Activated gamma-delta T cell (primary cell): ENCODE results near the gene TCF7L2.

Experiments used
- DNase-seq: peaks from one replicate; lab custom pipeline; 2025; lab: John Stamatoyannopoulos, UW

Gene TCF7L2

GRCh38 chr10:113148901-113149300 lies 198.9 kb downstream of the TCF7L2 start:
- DNase-seq: no peak

- DNase-seq: no peak
These were observed 199.6 kb downstream of the TCF7L2 start for GRCh38 chr10:113149626-113150025.

- no peak for DNase-seq
These were observed 201.2 kb downstream of the TCF7L2 start for GRCh38 chr10:113151190-113151666.

GRCh38 chr10:113153493-113154102 lies 203.6 kb downstream of the TCF7L2 start:
- no peak for DNase-seq

GRCh38 chr10:113157441-113157840 lies 207.4 kb downstream of the TCF7L2 start:
- no peak for DNase-seq

GRCh38 chr10:113158183-113158582 lies 208.1 kb downstream of the TCF7L2 start:
- no peak for DNase-seq

GRCh38 chr10:113159563-113159962 lies 209.5 kb downstream of the TCF7L2 start:
- no peak for DNase-seq

- DNase-seq: no peak
These were observed 210.6 kb downstream of the TCF7L2 start for GRCh38 chr10:113160641-113161040.

- DNase-seq: no peak
These were observed 211.0 kb downstream of the TCF7L2 start for GRCh38 chr10:113161066-113161465.

- no peak for DNase-seq
These were observed 212.9 kb downstream of the TCF7L2 start for GRCh38 chr10:113162960-113163359.

- no peak for DNase-seq
These were observed 215.6 kb downstream of the TCF7L2 start for GRCh38 chr10:113165673-113166072.

GRCh38 chr10:113167702-113168101 lies 217.7 kb downstream of the TCF7L2 start:
- DNase-seq: no peak

- no peak for DNase-seq
These were observed 218.5 kb downstream of the TCF7L2 start for GRCh38 chr10:113168584-113168983.

- DNase-seq: no peak
These were observed 219.1 kb downstream of the TCF7L2 start for GRCh38 chr10:113169111-113169510.

- DNase-seq: no peak
These were observed 219.9 kb downstream of the TCF7L2 start for GRCh38 chr10:113169853-113170460.

- DNase-seq: no peak
These were observed 221.6 kb downstream of the TCF7L2 start for GRCh38 chr10:113171662-113172061.

GRCh38 chr10:113175176-113175575 lies 225.1 kb downstream of the TCF7L2 start:
- no peak for DNase-seq

GRCh38 chr10:113175756-113176651 lies 226.0 kb downstream of the TCF7L2 start:
- no peak for DNase-seq

- DNase-seq: no peak
These were observed 226.7 kb downstream of the TCF7L2 start for GRCh38 chr10:113176652-113177155.

GRCh38 chr10:113177156-113177935 lies 227.3 kb downstream of the TCF7L2 start:
- no peak for DNase-seq

- DNase-seq: no peak
These were observed 227.9 kb downstream of the TCF7L2 start for GRCh38 chr10:113177936-113178335.

- no peak for DNase-seq
These were observed 228.7 kb downstream of the TCF7L2 start for GRCh38 chr10:113178771-113179170.
